Neural cell (in vitro differentiated cells): ENCODE data around the gene TMPRSS11E. TPM values are rescaled to one million over a fixed set of nuclear protein-coding genes. Genes with fewer than 3 reads are reported as not detected.

ENCODE experiments used
- H2AFZ ChIP-seq: fragments of 200-600, 300-800 bp; sonication (generic), shearing (Covaris generic); 2 replicates; pipeline ENCODE4 v1.6.0; 2014; ENCODE audit warnings: low read depth, mild to moderate bottlenecking, antibody characterized with exemption, low read length, moderate library complexity
- H3F3A ChIP-seq: fragments of 200-600 bp; shearing (Covaris generic); 2 replicates; pipeline ENCODE4 v1.6.1; 2016; ENCODE audit warnings: mild to moderate bottlenecking, moderate library complexity, mixed read lengths, antibody characterized with exemption, low read length; ENCODE audit not compliant: insufficient read depth, poor library complexity, severe bottlenecking
- H3K27ac ChIP-seq: fragments of 200-600, 300-800 bp; sonication (generic), shearing (Covaris generic); 2 replicates; pipeline ENCODE4 v1.5.1; 2014; ENCODE audit warnings: mild to moderate bottlenecking, low read length, moderate library complexity
- H3K27me3 ChIP-seq: fragments of 300-800, 200-600 bp; sonication (generic), shearing (Covaris generic); 2 replicates; pipeline ENCODE4 v1.6.0; 2014; ENCODE audit warnings: mild to moderate bottlenecking, low read depth, low read length, moderate library complexity; ENCODE audit not compliant: insufficient read depth
- H3K36me3 ChIP-seq: fragments of 300-800, 200-600 bp; sonication (generic), shearing (Covaris generic); 2 replicates; pipeline ENCODE4 v1.5.1; 2014; ENCODE audit warnings: mild to moderate bottlenecking, antibody characterized with exemption, low read length, moderate library complexity; ENCODE audit not compliant: insufficient read depth
- H3K4me2 ChIP-seq: fragments of 300-800, 200-600 bp; sonication (generic), shearing (Covaris generic); 2 replicates; pipeline ENCODE4 v1.6.0; 2014; ENCODE audit warnings: mild to moderate bottlenecking, low read length
- H3K4me3 ChIP-seq: fragments of 300-800, 200-600 bp; sonication (generic), shearing (Covaris generic); 2 replicates; pipeline ENCODE4 v1.5.1; 2014; ENCODE audit warnings: mild to moderate bottlenecking, low read length, moderate library complexity
- H3K79me2 ChIP-seq: fragments of 200-600 bp; shearing (Covaris generic); replicated peaks from 2 replicates; pipeline ENCODE4 v1.6.0; 2014; ENCODE audit warnings: mild to moderate bottlenecking, low read length, moderate library complexity; ENCODE audit not compliant: insufficient read depth
- H3K9ac ChIP-seq: fragments of 300-800, 200-600 bp; sonication (generic), shearing (Covaris generic); 2 replicates; pipeline ENCODE4 v1.6.1; 2016; ENCODE audit warnings: mild to moderate bottlenecking, low read length, mixed read lengths
- H3K9me2 ChIP-seq: fragments of 200-600 bp; shearing (Covaris generic); 2 replicates; pipeline ENCODE4 v1.6.1; 2016; ENCODE audit warnings: mild to moderate bottlenecking, low read length, mixed read lengths; ENCODE audit not compliant: insufficient read depth
- H3K9me3 ChIP-seq: fragments of 200-600, 300-800 bp; sonication (generic), shearing (Covaris generic); 2 replicates; pipeline ENCODE4 v1.6.1; 2016; ENCODE audit warnings: mild to moderate bottlenecking, mixed run types, low read length, moderate library complexity, mixed read lengths
- H4K20me1 ChIP-seq: fragments of 200-600 bp; shearing (Covaris generic); 2 replicates; pipeline ENCODE4 v1.6.1; 2016; ENCODE audit warnings: mild to moderate bottlenecking, mixed run types; ENCODE audit not compliant: insufficient read depth
- EP300 ChIP-seq: fragments of 450-650 bp; conservative IDR thresholded peaks from 2 replicates; pipeline ENCODE4 v1.6.1; 2014; ENCODE audit warnings: antibody characterized with exemption, mild to moderate bottlenecking, moderate library complexity; ENCODE audit not compliant: poor library complexity, severe bottlenecking
- EZH2 ChIP-seq: fragments of 200-600, 300-800 bp; shearing (Covaris generic), sonication (generic); IDR thresholded peaks from 2 replicates; pipeline ENCODE4 v1.6.1; 2014; ENCODE audit warnings: antibody characterized with exemption, low read length, borderline replicate concordance, mild to moderate bottlenecking; ENCODE audit not compliant: insufficient read depth, poor library complexity, severe bottlenecking
- MXI1 ChIP-seq: fragments of 450-650 bp; conservative IDR thresholded peaks from 2 replicates; pipeline ENCODE4 v1.6.1; 2014; ENCODE audit warnings: antibody characterized with exemption, mild to moderate bottlenecking; ENCODE audit not compliant: poor library complexity, severe bottlenecking
- POLR2AphosphoS5 ChIP-seq: IDR thresholded peaks from 2 replicates; pipeline ENCODE4 v1.6.1; 2012
- SMC3 ChIP-seq: fragments of 450-650 bp; conservative IDR thresholded peaks from 2 replicates; pipeline ENCODE4 v1.6.1; 2014; ENCODE audit warnings: antibody characterized with exemption, mild to moderate bottlenecking, moderate library complexity; ENCODE audit not compliant: poor library complexity
- TAF1 ChIP-seq: IDR thresholded peaks from 2 replicates; pipeline ENCODE4 v1.6.1; 2012; ENCODE audit warnings: low read depth
- polyA plus RNA-seq: library from polyadenylated mRNA; depleted of rRNA; stranded (reverse); fragments of >200 nt; gene quantifications from 2 replicates; pipeline ENCODE4 v1.2.3, GENCODE V29; 2014
- TF ChIP-seq, protein P1 (sequence below): IDR thresholded peaks from 2 replicates; pipeline ENCODE4 v1.6.1; 2012; ENCODE audit warnings: borderline replicate concordance
- TF ChIP-seq, protein P2 (sequence below): fragments of 450-650 bp; IDR thresholded peaks from 2 replicates; pipeline ENCODE4 v1.5.1; 2014; ENCODE audit warnings: antibody characterized with exemption, mild to moderate bottlenecking, moderate library complexity; ENCODE audit not compliant: poor library complexity, severe bottlenecking

The TMPRSS11E gene
- polyA plus RNA-seq, 1 donor from 2014 or later: not detected

DNA sequence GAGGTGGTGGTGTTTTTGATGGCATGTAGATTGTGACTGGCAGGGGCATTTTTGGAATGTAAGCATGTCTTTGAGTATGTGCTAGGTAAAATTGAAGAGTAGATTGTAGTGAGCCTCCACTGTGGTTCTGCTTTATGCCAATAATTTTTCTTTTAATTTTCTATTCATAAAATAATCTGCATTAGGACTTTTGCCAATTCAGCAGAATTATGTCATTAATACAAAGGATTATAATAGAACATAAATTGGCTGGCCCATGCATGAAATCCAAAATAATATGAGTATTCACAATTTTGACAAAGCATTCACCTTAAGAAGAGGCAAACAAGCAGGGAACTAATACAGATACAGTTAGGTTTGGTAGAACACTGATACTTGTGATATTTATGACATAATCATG is 14.9 kb upstream of the TMPRSS11E start:
- no peak overlapping the region for H3K4me3 ChIP-seq
- H3K27me3 ChIP-seq: no peaks in the 10 kb centered on the region
- no peaks in the 10 kb centered on the region for H3K9me2 ChIP-seq
- H3K79me2 ChIP-seq: no peaks in the 10 kb centered on the region
- TF ChIP-seq, protein P1, sequence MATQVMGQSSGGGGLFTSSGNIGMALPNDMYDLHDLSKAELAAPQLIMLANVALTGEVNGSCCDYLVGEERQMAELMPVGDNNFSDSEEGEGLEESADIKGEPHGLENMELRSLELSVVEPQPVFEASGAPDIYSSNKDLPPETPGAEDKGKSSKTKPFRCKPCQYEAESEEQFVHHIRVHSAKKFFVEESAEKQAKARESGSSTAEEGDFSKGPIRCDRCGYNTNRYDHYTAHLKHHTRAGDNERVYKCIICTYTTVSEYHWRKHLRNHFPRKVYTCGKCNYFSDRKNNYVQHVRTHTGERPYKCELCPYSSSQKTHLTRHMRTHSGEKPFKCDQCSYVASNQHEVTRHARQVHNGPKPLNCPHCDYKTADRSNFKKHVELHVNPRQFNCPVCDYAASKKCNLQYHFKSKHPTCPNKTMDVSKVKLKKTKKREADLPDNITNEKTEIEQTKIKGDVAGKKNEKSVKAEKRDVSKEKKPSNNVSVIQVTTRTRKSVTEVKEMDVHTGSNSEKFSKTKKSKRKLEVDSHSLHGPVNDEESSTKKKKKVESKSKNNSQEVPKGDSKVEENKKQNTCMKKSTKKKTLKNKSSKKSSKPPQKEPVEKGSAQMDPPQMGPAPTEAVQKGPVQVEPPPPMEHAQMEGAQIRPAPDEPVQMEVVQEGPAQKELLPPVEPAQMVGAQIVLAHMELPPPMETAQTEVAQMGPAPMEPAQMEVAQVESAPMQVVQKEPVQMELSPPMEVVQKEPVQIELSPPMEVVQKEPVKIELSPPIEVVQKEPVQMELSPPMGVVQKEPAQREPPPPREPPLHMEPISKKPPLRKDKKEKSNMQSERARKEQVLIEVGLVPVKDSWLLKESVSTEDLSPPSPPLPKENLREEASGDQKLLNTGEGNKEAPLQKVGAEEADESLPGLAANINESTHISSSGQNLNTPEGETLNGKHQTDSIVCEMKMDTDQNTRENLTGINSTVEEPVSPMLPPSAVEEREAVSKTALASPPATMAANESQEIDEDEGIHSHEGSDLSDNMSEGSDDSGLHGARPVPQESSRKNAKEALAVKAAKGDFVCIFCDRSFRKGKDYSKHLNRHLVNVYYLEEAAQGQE: no peak
- TF ChIP-seq EZH2: no peak
- TF ChIP-seq MXI1: no peak
- H2AFZ ChIP-seq: no peak overlapping the region
- H4K20me1 ChIP-seq: no peaks in the 10 kb centered on the region
- no peak overlapping the region for H3K9ac ChIP-seq
- no peaks in the 10 kb centered on the region for H3K36me3 ChIP-seq
- H3K4me2 ChIP-seq: no peak overlapping the region
- no peaks in the 10 kb centered on the region for H3F3A ChIP-seq
- no peak overlapping the region for H3K27ac ChIP-seq
- H3K9me3 ChIP-seq: no peaks in the 10 kb centered on the region

DNA sequence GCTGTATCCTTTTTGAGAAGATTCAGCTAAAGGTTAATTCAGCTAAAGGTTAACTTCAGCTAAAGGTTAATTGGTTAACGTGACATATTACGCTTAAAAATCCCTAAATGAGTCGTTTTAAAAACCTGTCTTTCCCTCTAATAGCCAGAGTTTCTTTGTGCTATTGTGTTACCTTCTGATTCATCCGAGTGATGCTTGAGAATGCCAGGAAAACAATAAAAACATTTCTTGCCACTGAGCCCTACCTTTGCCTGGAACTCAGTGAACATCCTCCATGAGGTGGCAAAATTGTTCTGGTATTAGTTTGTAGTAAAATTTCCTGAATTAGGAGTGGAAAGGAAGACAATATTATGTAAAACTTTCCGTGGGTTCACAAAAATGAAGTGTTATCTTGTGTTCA is 13.7 kb upstream of the TMPRSS11E start:
- Histone ChIP-seq H3K27ac (no peak overlapping the region), H3K4me2 (no peak overlapping the region), H3K79me2 (no peaks in the 10 kb centered on the region), H3K4me3 (no peak overlapping the region), H3F3A (no peaks in the 10 kb centered on the region), H3K36me3 (no peaks in the 10 kb centered on the region), H3K9me3 (no peaks in the 10 kb centered on the region), H3K9ac (no peak overlapping the region), H4K20me1 (no peaks in the 10 kb centered on the region), H3K27me3 (no peaks in the 10 kb centered on the region), H3K9me2 (no peaks in the 10 kb centered on the region), H2AFZ (no peak overlapping the region)
- TF ChIP-seq, protein P2, sequence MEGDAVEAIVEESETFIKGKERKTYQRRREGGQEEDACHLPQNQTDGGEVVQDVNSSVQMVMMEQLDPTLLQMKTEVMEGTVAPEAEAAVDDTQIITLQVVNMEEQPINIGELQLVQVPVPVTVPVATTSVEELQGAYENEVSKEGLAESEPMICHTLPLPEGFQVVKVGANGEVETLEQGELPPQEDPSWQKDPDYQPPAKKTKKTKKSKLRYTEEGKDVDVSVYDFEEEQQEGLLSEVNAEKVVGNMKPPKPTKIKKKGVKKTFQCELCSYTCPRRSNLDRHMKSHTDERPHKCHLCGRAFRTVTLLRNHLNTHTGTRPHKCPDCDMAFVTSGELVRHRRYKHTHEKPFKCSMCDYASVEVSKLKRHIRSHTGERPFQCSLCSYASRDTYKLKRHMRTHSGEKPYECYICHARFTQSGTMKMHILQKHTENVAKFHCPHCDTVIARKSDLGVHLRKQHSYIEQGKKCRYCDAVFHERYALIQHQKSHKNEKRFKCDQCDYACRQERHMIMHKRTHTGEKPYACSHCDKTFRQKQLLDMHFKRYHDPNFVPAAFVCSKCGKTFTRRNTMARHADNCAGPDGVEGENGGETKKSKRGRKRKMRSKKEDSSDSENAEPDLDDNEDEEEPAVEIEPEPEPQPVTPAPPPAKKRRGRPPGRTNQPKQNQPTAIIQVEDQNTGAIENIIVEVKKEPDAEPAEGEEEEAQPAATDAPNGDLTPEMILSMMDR: no peak
- no peak for TF ChIP-seq SMC3
- TF ChIP-seq, protein P1: no peak
- no peak for TF ChIP-seq MXI1
- TF ChIP-seq POLR2AphosphoS5: no peak
- no peak for TF ChIP-seq TAF1
- no peak for TF ChIP-seq EP300
- TF ChIP-seq EZH2: no peak
